ENCODE results near the gene RPL29.

DNA sequence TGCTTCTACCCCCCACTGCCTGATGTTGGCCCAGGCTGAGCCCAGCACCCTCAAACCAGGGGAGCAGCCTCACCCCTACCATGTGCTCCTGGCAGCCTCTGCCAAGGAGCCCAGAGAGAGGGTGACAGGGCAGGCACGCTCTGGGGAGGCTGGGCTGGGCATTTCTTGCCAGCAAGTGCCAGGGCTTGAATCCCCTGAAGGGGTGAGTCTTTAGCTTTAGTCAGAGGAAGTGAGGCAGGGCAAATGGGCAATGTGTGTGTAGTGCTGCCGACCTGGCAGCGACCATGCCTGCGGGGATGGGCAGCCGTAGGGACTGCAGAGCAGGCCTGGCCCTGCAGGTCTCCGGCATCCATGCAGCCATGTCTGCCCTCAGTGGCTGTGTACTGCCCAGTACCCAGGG is 42.5 kb upstream of the RPL29 start:
- TF ChIP-seq, protein P1, sequence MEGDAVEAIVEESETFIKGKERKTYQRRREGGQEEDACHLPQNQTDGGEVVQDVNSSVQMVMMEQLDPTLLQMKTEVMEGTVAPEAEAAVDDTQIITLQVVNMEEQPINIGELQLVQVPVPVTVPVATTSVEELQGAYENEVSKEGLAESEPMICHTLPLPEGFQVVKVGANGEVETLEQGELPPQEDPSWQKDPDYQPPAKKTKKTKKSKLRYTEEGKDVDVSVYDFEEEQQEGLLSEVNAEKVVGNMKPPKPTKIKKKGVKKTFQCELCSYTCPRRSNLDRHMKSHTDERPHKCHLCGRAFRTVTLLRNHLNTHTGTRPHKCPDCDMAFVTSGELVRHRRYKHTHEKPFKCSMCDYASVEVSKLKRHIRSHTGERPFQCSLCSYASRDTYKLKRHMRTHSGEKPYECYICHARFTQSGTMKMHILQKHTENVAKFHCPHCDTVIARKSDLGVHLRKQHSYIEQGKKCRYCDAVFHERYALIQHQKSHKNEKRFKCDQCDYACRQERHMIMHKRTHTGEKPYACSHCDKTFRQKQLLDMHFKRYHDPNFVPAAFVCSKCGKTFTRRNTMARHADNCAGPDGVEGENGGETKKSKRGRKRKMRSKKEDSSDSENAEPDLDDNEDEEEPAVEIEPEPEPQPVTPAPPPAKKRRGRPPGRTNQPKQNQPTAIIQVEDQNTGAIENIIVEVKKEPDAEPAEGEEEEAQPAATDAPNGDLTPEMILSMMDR (IDR thresholded peaks at IDR 0.05): no peak
- TF ChIP-seq POLR2A (IDR thresholded peaks at IDR 0.05): no peak

Measured in ovary (tissue), 3 donors.